Smooth muscle cell of the umbilical artery (primary cell): ENCODE measurements around the gene SLC9A2. TPM values are rescaled to one million over a fixed set of nuclear protein-coding genes. Genes with fewer than 3 reads are reported as not detected.

Experiments
- total RNA-seq: library from RNA; depleted of rRNA; stranded (reverse); fragments of >200 nt; gene quantifications from 2 replicates; pipeline ENCODE4 v1.2.3, GENCODE V29; 2014

Gene SLC9A2, protein sequence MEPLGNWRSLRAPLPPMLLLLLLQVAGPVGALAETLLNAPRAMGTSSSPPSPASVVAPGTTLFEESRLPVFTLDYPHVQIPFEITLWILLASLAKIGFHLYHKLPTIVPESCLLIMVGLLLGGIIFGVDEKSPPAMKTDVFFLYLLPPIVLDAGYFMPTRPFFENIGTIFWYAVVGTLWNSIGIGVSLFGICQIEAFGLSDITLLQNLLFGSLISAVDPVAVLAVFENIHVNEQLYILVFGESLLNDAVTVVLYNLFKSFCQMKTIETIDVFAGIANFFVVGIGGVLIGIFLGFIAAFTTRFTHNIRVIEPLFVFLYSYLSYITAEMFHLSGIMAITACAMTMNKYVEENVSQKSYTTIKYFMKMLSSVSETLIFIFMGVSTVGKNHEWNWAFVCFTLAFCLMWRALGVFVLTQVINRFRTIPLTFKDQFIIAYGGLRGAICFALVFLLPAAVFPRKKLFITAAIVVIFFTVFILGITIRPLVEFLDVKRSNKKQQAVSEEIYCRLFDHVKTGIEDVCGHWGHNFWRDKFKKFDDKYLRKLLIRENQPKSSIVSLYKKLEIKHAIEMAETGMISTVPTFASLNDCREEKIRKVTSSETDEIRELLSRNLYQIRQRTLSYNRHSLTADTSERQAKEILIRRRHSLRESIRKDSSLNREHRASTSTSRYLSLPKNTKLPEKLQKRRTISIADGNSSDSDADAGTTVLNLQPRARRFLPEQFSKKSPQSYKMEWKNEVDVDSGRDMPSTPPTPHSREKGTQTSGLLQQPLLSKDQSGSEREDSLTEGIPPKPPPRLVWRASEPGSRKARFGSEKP
- total RNA-seq = not detected in 2 replicates

DNA sequence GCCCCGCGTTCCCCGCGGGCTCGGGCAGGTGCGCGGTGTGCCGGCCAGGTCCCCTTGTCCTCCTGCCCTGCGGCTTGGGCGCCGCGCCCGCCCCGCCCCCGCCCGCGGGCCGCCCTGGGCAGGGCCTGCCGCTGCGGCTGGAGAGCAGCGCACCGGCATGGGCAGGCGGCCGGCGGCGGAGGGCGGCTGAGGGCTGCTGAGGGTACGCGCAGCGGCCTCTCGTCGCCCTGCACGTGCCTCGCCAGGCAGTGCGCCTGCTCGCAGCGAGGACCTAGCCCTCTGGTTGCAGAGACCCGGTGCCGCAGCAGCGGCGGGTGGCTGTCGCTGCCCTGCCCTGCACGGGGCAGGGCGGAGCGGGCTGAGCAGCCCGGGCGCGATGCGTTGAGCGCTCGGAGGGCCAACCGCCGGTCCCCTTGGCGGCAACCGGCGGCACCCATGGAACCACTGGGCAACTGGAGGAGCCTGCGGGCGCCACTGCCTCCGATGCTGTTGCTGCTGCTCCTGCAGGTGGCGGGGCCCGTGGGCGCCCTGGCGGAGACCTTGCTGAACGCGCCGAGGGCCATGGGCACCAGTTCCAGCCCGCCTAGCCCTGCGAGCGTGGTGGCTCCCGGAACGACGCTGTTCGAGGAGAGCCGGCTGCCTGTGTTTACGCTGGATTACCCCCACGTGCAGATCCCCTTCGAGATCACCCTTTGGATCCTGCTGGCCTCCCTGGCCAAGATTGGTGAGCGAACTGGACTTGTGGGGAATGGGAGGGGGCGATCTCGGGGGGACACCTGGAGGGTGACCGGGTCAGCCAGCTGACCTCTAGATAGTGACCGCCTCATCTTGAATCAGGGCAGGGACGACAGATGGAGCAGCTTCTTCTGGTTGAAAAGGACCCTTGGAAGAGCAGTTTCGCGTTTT is at the start of gene SLC9A2:
SLC9A2 (plus strand) TSS at position 140 of the 906 bp plus-strand sequence; CDS start at position 436, 296 bp downstream.

Other genes with a start within 250 kb of the SLC9A2 start
- not detected in 2 replicates for gene IL18RAP, start 196.4 kb upstream of the SLC9A2 start, total RNA-seq
- not detected in 2 replicates for gene SLC9A4, start 146.3 kb upstream of the SLC9A2 start, total RNA-seq
- 4.5 and 5.3 TPM in 2 replicates for gene TMEM182, start 142.5 kb downstream of the SLC9A2 start, total RNA-seq